Upper lobe of left lung (tissue), 6 donors: Measurements from ENCODE around the gene NCK2. TPM values are rescaled to one million over a fixed set of nuclear protein-coding genes. Genes with fewer than 3 reads are reported as not detected.
A peak's percentile ranks its signal among the peaks of the same experiment; 100 is the strongest.

Experiments used
- ATAC-seq, 2 donors: fragments of 200-7000 bp; cut with Tn5 transposase; one replicate each; pipeline ENCODE4 v1.9.1; 2022; ENCODE audit warnings: mild to moderate bottlenecking in 2 of 2, moderate library complexity in 2 of 2; ENCODE audit not compliant: low FRiP score in 2 of 2
- DNase-seq, 2 donors: peaks; one replicate each; pipeline ENCODE4 v3.0.0-alpha.2; 2019 to 2020
- H3K27ac ChIP-seq, 4 donors: fragments of 200-600 bp; sonication (generic); one replicate each; pipeline ENCODE4 v1.5.1; 2016 to 2019
- H3K27me3 ChIP-seq, 4 donors: fragments of 200-600 bp; sonication (generic); one replicate each; pipeline ENCODE4 v1.5.1; 2017 to 2019
- H3K36me3 ChIP-seq, 4 donors: fragments of 200-600 bp; sonication (generic); one replicate each; pipeline ENCODE4 v1.5.1; 2016 to 2019
- H3K4me1 ChIP-seq, 4 donors: fragments of 200-600 bp; sonication (generic); one replicate each; pipeline ENCODE4 v1.5.1; 2018 to 2019
- H3K4me3 ChIP-seq, 4 donors: fragments of 200-600 bp; sonication (generic); one replicate each; pipeline ENCODE4 v1.5.1; 2017 to 2019; ENCODE audit warnings: mild to moderate bottlenecking in 2 of 4, moderate library complexity in 1 of 4
- H3K9me3 ChIP-seq, 4 donors: fragments of 200-600 bp; sonication (generic); one replicate each; pipeline ENCODE4 v1.5.1; 2018 to 2019
- CTCF ChIP-seq, 6 experiments: fragments of 450-650 bp in 4 of 6; fragments of 200-600 bp in 2 of 6; sonication (generic) in 2 of 6; IDR thresholded peaks; one replicate each; pipeline ENCODE4 v1.5.1; 2016 to 2019; ENCODE audit warnings: antibody characterized with exemption in 6 of 6
- EP300 ChIP-seq, 4 donors: sonication (generic); formaldehyde crosslinking; IDR thresholded peaks; one replicate each; pipeline ENCODE4 v1.5.1; 2017; ENCODE audit warnings: antibody characterized with exemption in 4 of 4, control low read depth in 2 of 4
- POLR2A ChIP-seq, 4 donors: fragments of 450-650 bp; IDR thresholded peaks; one replicate each; pipeline ENCODE4 v1.5.1; 2016 to 2017; ENCODE audit warnings: antibody characterized with exemption in 4 of 4, mild to moderate bottlenecking in 2 of 4
- POLR2AphosphoS5 ChIP-seq, 2 donors: sonication (generic); formaldehyde crosslinking; IDR thresholded peaks; one replicate each; pipeline ENCODE4 v1.5.1; 2017; ENCODE audit warnings: antibody characterized with exemption in 2 of 2
- WGBS, 2 donors: methylation state at CpG; one replicate each; pipeline ENCODE4 v1.1.5; 2017 to 2018; 5-methylcytosine and 5-hydroxymethylcytosine counted together
- total RNA-seq, 6 donors: library from RNA; depleted of rRNA in 4 of 6; stranded (reverse); fragments of >200 nt in 4 of 6; gene quantifications; one replicate each; pipeline versions ENCODE4 v1.1.0 to v1.2.1, GENCODE V29; 2016 to 2021
- donor health status: DM: no; HTN: no; CAD: no; lungs with moderate emphysema.
- donor health status: DM: no; HTN: yes; CAD: no; lungs with severe emphysema.

The NCK2 gene
- total RNA-seq, 6 donors from 2014 or later = 29.3 to 48.6 (median 37.9) TPM

GRCh38 chr2:105879106-105879802 lies 134.5 kb downstream of the NCK2 start:
- Histone ChIP-seq H3K4me3 (no peak overlapping the region), H3K27ac (no peak overlapping the region), H3K4me1 (peaks cover 0 to 9% (median 5%) of the 10 kb centered on the region in 4 donors), H3K36me3 (peaks cover 0 to 20% (median 12%) of the 10 kb centered on the region in 4 donors), H3K9me3 (no peaks in the 10 kb centered on the region), H3K27me3 (no peaks in the 10 kb centered on the region)
- TF ChIP-seq EP300 (IDR thresholded peaks at IDR 0.05) (no peak), CTCF (IDR thresholded peaks at IDR 0.05) (no peak), POLR2A (IDR thresholded peaks at IDR 0.05) (no peak), POLR2AphosphoS5 (IDR thresholded peaks at IDR 0.05) (no peak)
- ATAC-seq (no peak), DNase-seq (no peak)
- whole genome bisulfite sequencing, 2 donors = 86 to 91% methylated on average over 13 to 15 of the region's 15 CpGs

- Histone ChIP-seq H3K27ac (no peak overlapping the region), H3K9me3 (no peaks in the 10 kb centered on the region), H3K4me3 (no peak overlapping the region), H3K4me1 (peaks cover 3 to 12% (median 9%) of the 10 kb centered on the region in 4 donors), H3K27me3 (no peaks in the 10 kb centered on the region), H3K36me3 (peaks cover 0 to 20% (median 12%) of the 10 kb centered on the region in 4 donors)
- DNase-seq (no peak), ATAC-seq (no peak)
- no peak for TF ChIP-seq POLR2A (IDR thresholded peaks at IDR 0.05)
- TF ChIP-seq CTCF (IDR thresholded peaks at IDR 0.05) = no peak
- TF ChIP-seq EP300 (IDR thresholded peaks at IDR 0.05) = no peak
- 85 to 98% methylated on average over 6 of the region's 6 CpGs for WGBS, 2 donors
Measured at GRCh38 chr2:105879803-105880300, 135.1 kb downstream of the NCK2 start.

GRCh38 chr2:105880637-105881036 lies 135.9 kb downstream of the NCK2 start:
- H3K27me3 ChIP-seq = no peaks in the 10 kb centered on the region
- peaks cover 3 to 17% (median 9%) of the 10 kb centered on the region in 4 donors for H3K4me1 ChIP-seq
- H3K36me3 ChIP-seq = peaks cover 0 to 20% (median 12%) of the 10 kb centered on the region in 4 donors
- no peak for DNase-seq
- WGBS, 2 donors = 92 to 98% methylated on average over 6 of the region's 6 CpGs
- no peak overlapping the region for H3K27ac ChIP-seq
- no peak overlapping the region for H3K4me3 ChIP-seq
- TF ChIP-seq POLR2A (IDR thresholded peaks at IDR 0.05) (no peak), EP300 (IDR thresholded peaks at IDR 0.05) (no peak)
- ATAC-seq = no peak
- H3K9me3 ChIP-seq = no peaks in the 10 kb centered on the region

- WGBS, 2 donors = 98 to 99% methylated on average over 47 to 66 of the region's 79 CpGs
- H3K36me3 ChIP-seq = peaks cover 0 to 20% (median 12%) of the 10 kb centered on the region in 4 donors
- ATAC-seq (peak in 1 of 2 donors; percentile 42), DNase-seq (peak in 1 of 2 donors; percentile 81)
- peaks cover 8 to 26% (median 16%) of the 10 kb centered on the region in 4 donors for H3K4me1 ChIP-seq
- H3K27me3 ChIP-seq = no peaks in the 10 kb centered on the region
- no peak overlapping the region for H3K4me3 ChIP-seq
- H3K9me3 ChIP-seq = no peaks in the 10 kb centered on the region
- TF ChIP-seq POLR2AphosphoS5 (IDR thresholded peaks at IDR 0.05) (no peak), EP300 (IDR thresholded peaks at IDR 0.05) (no peak), CTCF (IDR thresholded peaks at IDR 0.05) (no peak), POLR2A (IDR thresholded peaks at IDR 0.05) (no peak)
- no peak overlapping the region for H3K27ac ChIP-seq
Measured at GRCh38 chr2:105881286-105882136, 136.8 kb downstream of the NCK2 start.

- no peak for DNase-seq
- ATAC-seq = no peak
- Histone ChIP-seq H3K4me1 (peaks cover 15 to 26% (median 21%) of the 10 kb centered on the region in 4 donors), H3K36me3 (peaks cover 0 to 20% (median 12%) of the 10 kb centered on the region in 4 donors), H3K9me3 (no peaks in the 10 kb centered on the region), H3K27ac (no peak overlapping the region), H3K4me3 (no peak overlapping the region), H3K27me3 (no peaks in the 10 kb centered on the region)
- WGBS, 2 donors = 80 to 86% methylated on average over 10 of the region's 10 CpGs
- TF ChIP-seq CTCF (IDR thresholded peaks at IDR 0.05) (no peak), POLR2A (IDR thresholded peaks at IDR 0.05) (no peak), EP300 (IDR thresholded peaks at IDR 0.05) (no peak)
Measured at GRCh38 chr2:105882341-105882740, 137.6 kb downstream of the NCK2 start.
